Tibial nerve (tissue), 4 donors: Measurements from ENCODE around the gene NFKBIA. TPM values are rescaled to one million over a fixed set of nuclear protein-coding genes. Genes with fewer than 3 reads are reported as not detected.

Source experiments
- DNase-seq, 2 donors: peaks; one replicate each; pipeline ENCODE4 v3.0.0-alpha.2; 2019; ENCODE audit warnings: low spot score in 2 of 2
- H3K27ac ChIP-seq, 4 donors: fragments of 200-600 bp; sonication (generic) in 3 of 4; one replicate each; pipeline ENCODE4 v1.5.1; 2017 to 2019; ENCODE audit warnings: mild to moderate bottlenecking in 1 of 4
- H3K27me3 ChIP-seq, 2 donors: fragments of 200-600 bp; sonication (generic) in 1 of 2; one replicate each; pipeline versions ENCODE4 v1.5.1 to v1.6.0; 2017 to 2019
- H3K36me3 ChIP-seq, 3 donors: fragments of 200-600 bp; sonication (generic); one replicate each; pipeline ENCODE4 v1.5.1; 2018 to 2019
- H3K4me1 ChIP-seq, 4 donors: fragments of 200-600 bp; sonication (generic) in 3 of 4; one replicate each; pipeline ENCODE4 v1.5.1; 2017 to 2019
- H3K4me3 ChIP-seq, 4 donors: fragments of 200-600 bp; sonication (generic) in 3 of 4; one replicate each; pipeline ENCODE4 v1.5.1; 2017 to 2019; ENCODE audit warnings: mild to moderate bottlenecking in 1 of 4, moderate library complexity in 1 of 4
- H3K9me3 ChIP-seq, 4 donors: fragments of 200-600 bp; sonication (generic) in 3 of 4; one replicate each; pipeline ENCODE4 v1.5.1; 2017 to 2019
- EP300 ChIP-seq, 2 donors: sonication (generic); formaldehyde crosslinking; IDR thresholded peaks; one replicate each; pipeline ENCODE4 v1.6.1; 2017; ENCODE audit warnings: antibody characterized with exemption in 2 of 2, mild to moderate bottlenecking in 1 of 2
- POLR2A ChIP-seq, 2 donors: fragments of 450-650 bp; IDR thresholded peaks; one replicate each; pipeline ENCODE4 v1.6.1; 2017; ENCODE audit warnings: antibody characterized with exemption in 2 of 2, mild to moderate bottlenecking in 2 of 2, moderate library complexity in 2 of 2
- WGBS, 2 donors: methylation state at CpG; one replicate each; pipeline ENCODE4 v1.1.5; 2018; 5-methylcytosine and 5-hydroxymethylcytosine counted together
- total RNA-seq, 4 donors: library from RNA; depleted of rRNA; stranded (reverse); fragments of >200 nt; gene quantifications; one replicate each; pipeline ENCODE4 v1.1.0, GENCODE V29; 2016
- TF ChIP-seq, protein P1 (sequence below), 5 experiments: fragments of 200-600 bp in 3 of 5; fragments of 450-650 bp in 2 of 5; sonication (generic) in 3 of 5; IDR thresholded peaks; one replicate each; pipeline ENCODE4 v1.5.1; 2016 to 2019; ENCODE audit warnings: antibody characterized with exemption in 5 of 5, mild to moderate bottlenecking in 3 of 5, moderate library complexity in 2 of 5

The NFKBIA gene
- total RNA-seq, 4 donors from 2014 or later, result 631 to 1,165 (median 930) TPM

DNA sequence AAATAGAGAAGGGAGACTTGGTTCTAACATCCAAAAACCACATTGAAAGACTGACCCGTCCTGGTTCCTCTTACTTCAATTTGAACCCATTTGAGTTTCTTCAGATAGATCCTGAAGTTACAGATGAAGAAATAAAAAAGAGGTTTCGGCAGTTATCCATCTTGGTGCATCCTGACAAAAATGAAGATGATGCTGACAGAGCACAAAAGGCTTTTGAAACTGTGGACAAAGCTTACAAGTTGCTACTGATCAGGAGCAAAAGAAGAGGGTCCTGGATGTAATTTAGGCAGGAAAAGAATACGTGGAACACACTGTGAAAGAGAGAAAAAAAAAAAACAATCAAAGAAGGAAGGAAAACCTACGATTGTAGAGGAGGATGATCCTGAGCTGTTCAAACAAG lies 25.4 kb upstream of the NFKBIA start:
- TF ChIP-seq EP300 (IDR thresholded peaks at IDR 0.05), result no peak
- TF ChIP-seq POLR2A (IDR thresholded peaks at IDR 0.05), result no peak
- TF ChIP-seq, protein P1, sequence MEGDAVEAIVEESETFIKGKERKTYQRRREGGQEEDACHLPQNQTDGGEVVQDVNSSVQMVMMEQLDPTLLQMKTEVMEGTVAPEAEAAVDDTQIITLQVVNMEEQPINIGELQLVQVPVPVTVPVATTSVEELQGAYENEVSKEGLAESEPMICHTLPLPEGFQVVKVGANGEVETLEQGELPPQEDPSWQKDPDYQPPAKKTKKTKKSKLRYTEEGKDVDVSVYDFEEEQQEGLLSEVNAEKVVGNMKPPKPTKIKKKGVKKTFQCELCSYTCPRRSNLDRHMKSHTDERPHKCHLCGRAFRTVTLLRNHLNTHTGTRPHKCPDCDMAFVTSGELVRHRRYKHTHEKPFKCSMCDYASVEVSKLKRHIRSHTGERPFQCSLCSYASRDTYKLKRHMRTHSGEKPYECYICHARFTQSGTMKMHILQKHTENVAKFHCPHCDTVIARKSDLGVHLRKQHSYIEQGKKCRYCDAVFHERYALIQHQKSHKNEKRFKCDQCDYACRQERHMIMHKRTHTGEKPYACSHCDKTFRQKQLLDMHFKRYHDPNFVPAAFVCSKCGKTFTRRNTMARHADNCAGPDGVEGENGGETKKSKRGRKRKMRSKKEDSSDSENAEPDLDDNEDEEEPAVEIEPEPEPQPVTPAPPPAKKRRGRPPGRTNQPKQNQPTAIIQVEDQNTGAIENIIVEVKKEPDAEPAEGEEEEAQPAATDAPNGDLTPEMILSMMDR (IDR thresholded peaks at IDR 0.05), result no peak
- H3K27ac ChIP-seq, result no peak overlapping the region
- no peaks in the 10 kb centered on the region for H3K9me3 ChIP-seq
- no peak overlapping the region for H3K4me3 ChIP-seq
- H3K36me3 ChIP-seq, result no peaks in the 10 kb centered on the region
- DNase-seq, result no peak
- H3K4me1 ChIP-seq, result no peaks in the 10 kb centered on the region
- WGBS, 2 donors, result 61 to 63% methylated on average over 4 of the region's 4 CpGs
- H3K27me3 ChIP-seq, result no peaks in the 10 kb centered on the region

DNA sequence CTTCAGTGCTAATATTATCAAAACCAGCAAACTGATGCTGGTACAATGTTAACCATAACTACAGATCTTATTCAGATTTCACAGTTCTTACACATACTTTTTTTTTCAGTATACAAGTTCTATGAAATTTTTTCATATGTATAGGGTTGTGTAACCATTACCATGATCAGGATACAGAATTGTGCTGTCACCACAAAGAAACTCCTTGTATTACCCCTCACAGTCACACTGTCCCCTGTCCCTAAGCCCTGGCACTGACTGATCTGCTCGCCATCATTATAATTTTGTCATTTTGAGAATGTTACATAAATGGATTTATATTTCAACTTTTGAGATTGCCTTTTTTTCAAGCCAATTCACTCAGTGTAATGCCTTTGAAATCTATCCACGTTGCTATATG lies 21.3 kb upstream of the NFKBIA start:
- H3K9me3 ChIP-seq, result peaks cover 0 to 6% (median 0%) of the 10 kb centered on the region in 4 donors
- H3K27me3 ChIP-seq, result no peaks in the 10 kb centered on the region
- H3K27ac ChIP-seq, result no peak overlapping the region
- DNase-seq, result no peak
- no peaks in the 10 kb centered on the region for H3K36me3 ChIP-seq
- TF ChIP-seq, protein P1 (IDR thresholded peaks at IDR 0.05), result no peak
- TF ChIP-seq EP300 (IDR thresholded peaks at IDR 0.05), result no peak
- 43 to 56% methylated on average over 2 of the region's 2 CpGs for WGBS, 2 donors
- no peak overlapping the region for H3K4me3 ChIP-seq
- H3K4me1 ChIP-seq, result peaks cover 0 to 7% (median 2%) of the 10 kb centered on the region in 4 donors

DNA sequence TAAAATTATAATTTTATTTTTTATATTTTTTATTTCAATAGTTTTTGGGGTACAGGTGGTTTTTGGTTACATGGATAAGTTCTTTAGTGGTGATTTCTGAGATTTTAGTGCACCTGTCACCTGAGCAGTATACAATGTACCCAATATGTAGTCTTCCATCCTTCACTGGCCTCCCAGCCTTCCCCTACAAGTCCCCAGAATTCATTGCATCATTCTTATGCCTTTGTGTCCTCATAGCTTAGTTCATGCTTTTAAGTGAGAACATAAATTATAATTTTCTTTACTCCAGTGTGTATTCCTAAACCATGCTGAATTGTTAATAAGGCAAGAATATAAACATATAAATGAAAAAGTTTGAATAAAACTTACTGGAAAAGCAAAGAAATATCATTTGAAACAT lies 19.1 kb upstream of the NFKBIA start:
- Histone ChIP-seq H3K27me3 (no peaks in the 10 kb centered on the region), H3K36me3 (no peaks in the 10 kb centered on the region), H3K27ac (no peak overlapping the region), H3K4me1 (peaks cover 0 to 7% (median 2%) of the 10 kb centered on the region in 4 donors), H3K4me3 (no peak overlapping the region), H3K9me3 (peaks cover 0 to 6% (median 0%) of the 10 kb centered on the region in 4 donors)
- no peak for TF ChIP-seq POLR2A (IDR thresholded peaks at IDR 0.05)
- TF ChIP-seq EP300 (IDR thresholded peaks at IDR 0.05), result no peak
- TF ChIP-seq, protein P1 (IDR thresholded peaks at IDR 0.05), result no peak
- no peak for DNase-seq

DNA sequence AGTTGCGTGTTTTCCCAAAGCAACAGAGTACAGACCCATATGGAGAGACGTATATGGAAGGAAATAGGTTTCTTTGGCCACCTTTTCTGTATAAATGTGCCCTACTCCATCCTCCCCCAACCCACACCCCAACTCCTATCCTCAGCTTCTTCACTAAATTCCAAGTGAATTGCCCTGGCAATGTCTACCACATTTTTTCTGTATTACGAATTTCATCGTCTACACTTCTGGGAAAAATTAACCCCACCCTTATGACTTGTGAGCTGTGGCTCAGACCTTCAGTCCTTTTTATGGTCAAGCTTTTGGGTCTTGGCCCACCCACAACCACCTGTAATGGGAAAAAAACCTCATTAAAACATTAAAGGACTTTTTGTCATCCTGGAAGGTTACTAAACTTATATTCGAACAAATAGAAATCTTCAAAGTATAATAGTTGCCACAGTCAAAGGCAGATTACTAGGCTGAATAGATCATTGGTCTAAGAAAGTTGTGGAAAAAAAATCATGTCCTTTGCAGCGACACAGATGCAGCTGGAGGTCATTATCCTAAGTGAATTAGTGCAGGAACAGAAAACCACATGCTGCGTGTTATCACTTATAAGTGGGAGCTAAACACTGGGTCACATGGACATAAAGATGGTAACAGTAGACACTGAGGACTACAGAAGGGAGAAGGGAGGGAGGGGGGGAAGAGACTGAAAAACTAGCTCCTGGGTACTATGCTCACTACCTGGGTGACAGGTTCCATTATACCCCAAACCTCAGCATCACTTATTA lies 15.7 kb upstream of the NFKBIA start:
- H3K27me3 ChIP-seq, result no peaks in the 10 kb centered on the region
- H3K9me3 ChIP-seq, result peaks cover 0 to 6% (median 0%) of the 10 kb centered on the region in 4 donors
- TF ChIP-seq EP300 (IDR thresholded peaks at IDR 0.05) (no peak), POLR2A (IDR thresholded peaks at IDR 0.05) (no peak)
- TF ChIP-seq, protein P1 (IDR thresholded peaks at IDR 0.05), result no peak
- no peak overlapping the region for H3K4me3 ChIP-seq
- H3K27ac ChIP-seq, result no peak overlapping the region
- WGBS, 2 donors, result 53 to 59% methylated on average over 7 of the region's 7 CpGs
- no peaks in the 10 kb centered on the region for H3K36me3 ChIP-seq
- H3K4me1 ChIP-seq, result peaks cover 0 to 7% (median 2%) of the 10 kb centered on the region in 4 donors
- DNase-seq, result no peak

DNA sequence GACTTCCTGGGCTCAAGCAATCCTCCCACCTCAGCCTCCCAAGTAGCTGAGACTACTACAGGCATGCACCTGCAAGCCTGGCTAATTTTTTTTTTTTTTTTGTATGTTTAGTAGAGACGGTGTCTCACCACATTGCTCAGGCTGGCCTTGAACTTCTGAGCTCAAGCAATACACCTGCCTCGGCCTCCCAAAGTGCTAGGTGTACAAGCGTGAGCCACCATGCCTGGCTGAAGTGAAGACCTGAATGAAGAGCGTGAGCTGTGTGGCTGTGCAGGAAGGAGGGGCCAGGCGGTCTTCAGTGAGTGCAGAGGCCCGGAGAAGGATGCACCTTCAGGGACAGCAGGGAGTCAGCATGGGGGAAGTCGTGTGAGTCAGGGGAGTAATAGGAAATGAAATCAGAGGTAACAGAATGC lies 14.9 kb upstream of the NFKBIA start:
- H3K9me3 ChIP-seq, result peaks cover 0 to 5% (median 0%) of the 10 kb centered on the region in 4 donors
- H3K4me1 ChIP-seq, result peaks cover 0 to 11% (median 2%) of the 10 kb centered on the region in 4 donors
- DNase-seq, result no peak
- TF ChIP-seq POLR2A (IDR thresholded peaks at IDR 0.05) (no peak), EP300 (IDR thresholded peaks at IDR 0.05) (no peak)
- TF ChIP-seq, protein P1 (IDR thresholded peaks at IDR 0.05), result no peak
- H3K27ac ChIP-seq, result no peak overlapping the region
- WGBS, 2 donors, result 68 to 80% methylated on average over 7 of the region's 7 CpGs
- H3K36me3 ChIP-seq, result no peaks in the 10 kb centered on the region
- no peak overlapping the region for H3K4me3 ChIP-seq
- H3K27me3 ChIP-seq, result no peaks in the 10 kb centered on the region
